K562 (cell line): ENCODE results near the gene MMP23B.
"Not testable (repeated sequence)": the region's sequence is repeated elsewhere in the genome, so short reads cannot be mapped to it uniquely, and the experiment has no call there.

ENCODE experiments used
- CBFA2T2 ChIP-seq: fragments of 450-650 bp; conservative IDR thresholded peaks from 2 replicates; pipeline ENCODE4 v1.6.1; 2017; ENCODE audit warnings: mild to moderate bottlenecking
- CEBPB ChIP-seq: fragments of 450-650 bp; IDR thresholded peaks from 2 replicates; pipeline ENCODE4 v1.6.1; 2016; ENCODE audit warnings: missing genetic modification characterization, missing compliant biosample characterization
- EZH2 ChIP-seq: IDR thresholded peaks from 2 replicates; pipeline ENCODE4 v1.6.1; 2012; ENCODE audit warnings: low read depth, mild to moderate bottlenecking, inconsistent platforms, low read length, borderline replicate concordance
- FOXK1 ChIP-seq: sonication (generic); formaldehyde crosslinking; IDR thresholded peaks from 2 replicates; pipeline ENCODE4 v1.8.0; 2022; ENCODE audit warnings: missing genetic modification reagents, mild to moderate bottlenecking, borderline replicate concordance
- FOXM1 ChIP-seq, 2 experiments: fragments of 450-650 bp in 1 of 2; sonication (generic) in 1 of 2; formaldehyde crosslinking in 1 of 2; IDR thresholded peaks; 2 replicates each; pipeline versions ENCODE4 v1.6.1 to v1.9.0; 2017 to 2022; ENCODE audit warnings: low read depth in 2 of 2, mild to moderate bottlenecking in 2 of 2, missing genetic modification reagents in 1 of 2, moderate library complexity in 1 of 2
- NCOR1 ChIP-seq: fragments of 450-650 bp; IDR thresholded peaks from 2 replicates; pipeline ENCODE4 v1.6.1; 2016; ENCODE audit warnings: mild to moderate bottlenecking, moderate library complexity
- NR4A1 ChIP-seq, 2 experiments: fragments of 250-450 bp in 1 of 2; fragments of 450-650 bp in 1 of 2; sonication (Bioruptor Pico) in 1 of 2; IDR thresholded peaks; 2 replicates each; pipeline versions ENCODE4 v1.4.0 to v1.6.1; 2016 to 2020; ENCODE audit warnings: mild to moderate bottlenecking in 2 of 2, missing compliant biosample characterization in 1 of 2, missing genetic modification characterization in 1 of 2, moderate library complexity in 1 of 2
- PCBP1 ChIP-seq: fragments of 200-400 bp; formaldehyde crosslinking; IDR thresholded peaks from 2 replicates; pipeline ENCODE4 v1.6.1; 2018; ENCODE audit warnings: mild to moderate bottlenecking, low read depth, low read length; ENCODE audit not compliant: poor library complexity, severe bottlenecking
- POLR2A ChIP-seq: fragments of 450-650 bp; conservative IDR thresholded peaks from 2 replicates; pipeline ENCODE4 v1.6.1; 2016
- SPI1 ChIP-seq: IDR thresholded peaks from 2 replicates; pipeline ENCODE4 v1.6.1; 2011; ENCODE audit warnings: low read depth, low read length, control low read depth, borderline replicate concordance
- TCF7L2 ChIP-seq: fragments of 150-350 bp; IDR thresholded peaks from 2 replicates; pipeline ENCODE4 v1.6.1; 2016; ENCODE audit warnings: low read depth, mild to moderate bottlenecking, low read length, moderate library complexity
- ZNF282 ChIP-seq: sonication (generic); formaldehyde crosslinking; IDR thresholded peaks from 2 replicates; pipeline ENCODE4 v1.8.1; 2023; ENCODE audit warnings: missing genetic modification reagents

- not testable (repeated sequence) for TF ChIP-seq POLR2A; TCF7L2; FOXM1 (IDR thresholded peaks at IDR 0.05; ENCODE audit: low read depth); FOXM1 (CRISPR knock-in tag; IDR thresholded peaks at IDR 0.05; ENCODE audit: low read depth); SPI1; NR4A1 (CRISPR knock-in tag; IDR thresholded peaks at IDR 0.05); NR4A1 (tag; IDR thresholded peaks at IDR 0.05); NCOR1; CBFA2T2; PCBP1; FOXK1 (CRISPR knock-in tag); CEBPB (tag); ZNF282 (CRISPR knock-in tag); EZH2
These were observed 44.1 kb downstream of the MMP23B start for GRCh38 chr1:1676087-1676486.
